HL-60 (cell line): ENCODE results near the gene IFI16.

ENCODE experiments used
- CTCF ChIP-seq: IDR thresholded peaks from one replicate; pipeline ENCODE4 v1.5.1; 2011; ENCODE audit warnings: low read length, control low read depth, inconsistent platforms; ENCODE audit not compliant: insufficient read depth
- GABPA ChIP-seq: IDR thresholded peaks from 2 replicates; pipeline ENCODE4 v1.6.1; 2012; ENCODE audit warnings: low read depth
- POLR2AphosphoS5 ChIP-seq: IDR thresholded peaks from 2 replicates; pipeline ENCODE4 v1.6.1; 2012; ENCODE audit warnings: low read depth
- REST ChIP-seq: IDR thresholded peaks from 2 replicates; pipeline ENCODE4 v1.6.1; 2012; ENCODE audit warnings: low read depth; ENCODE audit not compliant: insufficient replicate concordance
- SPI1 ChIP-seq: IDR thresholded peaks from 2 replicates; pipeline ENCODE4 v1.6.1; 2012; ENCODE audit warnings: low read depth, mild to moderate bottlenecking, borderline replicate concordance

- TF ChIP-seq GABPA (no peak), CTCF (no peak), REST (no peak), SPI1 (no peak), POLR2AphosphoS5 (no peak)
Observed at GRCh38 chr1:159098596-159098995, 88.9 kb downstream of the IFI16 start.
